H9 (cell line): ENCODE results near the gene ACADSB. TPM values are rescaled to one million over a fixed set of nuclear protein-coding genes. Genes with fewer than 3 reads are reported as not detected.

Experiments
- DNase-seq: peaks from one replicate; pipeline ENCODE4 v3.0.0-alpha.2; 2017
- H2AFZ ChIP-seq: one replicate; pipeline ENCODE4 v1.6.1; 2013; ENCODE audit warnings: mild to moderate bottlenecking, low read length, control low read depth, moderate library complexity
- H2AK5ac ChIP-seq: 2 replicates; pipeline ENCODE4 v1.6.1; 2013; ENCODE audit warnings: low read length, control low read depth, mixed read lengths; ENCODE audit not compliant: insufficient read length
- H2BK120ac ChIP-seq: one replicate; pipeline ENCODE4 v1.6.1; 2013; ENCODE audit warnings: low read depth, mild to moderate bottlenecking, low read length, control low read depth, inconsistent platforms; ENCODE audit not compliant: poor library complexity, severe bottlenecking
- H2BK12ac ChIP-seq: 2 replicates; pipeline ENCODE4 v1.6.1; 2013; ENCODE audit warnings: low read length, control low read depth, mixed read lengths, low read depth; ENCODE audit not compliant: insufficient read length
- H2BK15ac ChIP-seq: 2 replicates; pipeline ENCODE4 v1.6.1; 2013; ENCODE audit warnings: low read depth, low read length, control low read depth
- H2BK20ac ChIP-seq: one replicate; pipeline ENCODE4 v1.6.1; 2013; ENCODE audit warnings: low read depth, mild to moderate bottlenecking, low read length, control low read depth, inconsistent platforms; ENCODE audit not compliant: poor library complexity, severe bottlenecking
- H2BK5ac ChIP-seq: 2 replicates; pipeline ENCODE4 v1.6.1; 2013; ENCODE audit warnings: low read length, control low read depth, mixed read lengths; ENCODE audit not compliant: insufficient read length
- H3K14ac ChIP-seq: 2 replicates; pipeline ENCODE4 v1.6.1; 2013; ENCODE audit warnings: low read length, control low read depth; ENCODE audit not compliant: insufficient read depth
- H3K18ac ChIP-seq: 2 replicates; pipeline ENCODE4 v1.6.1; 2013; ENCODE audit warnings: low read depth, mild to moderate bottlenecking, mixed read lengths, low read length, control low read depth; ENCODE audit not compliant: insufficient read length
- H3K23ac ChIP-seq: 2 replicates; pipeline ENCODE4 v1.6.1; 2013; ENCODE audit warnings: low read length, control low read depth, mixed read lengths, low read depth; ENCODE audit not compliant: insufficient read length
- H3K23me2 ChIP-seq: 2 replicates; pipeline ENCODE4 v1.6.1; 2013; ENCODE audit warnings: low read depth, mild to moderate bottlenecking, mixed read lengths, low read length, control low read depth; ENCODE audit not compliant: insufficient read length, poor library complexity, severe bottlenecking
- H3K27ac ChIP-seq: 2 replicates; pipeline ENCODE4 v1.5.1; 2013; ENCODE audit warnings: low read length, control low read depth, mixed read lengths, low read depth; ENCODE audit not compliant: insufficient read length
- H3K27me3 ChIP-seq: 2 replicates; pipeline ENCODE4 v1.6.1; 2013; ENCODE audit warnings: low read length, control low read depth, inconsistent platforms; ENCODE audit not compliant: insufficient read depth
- H3K4ac ChIP-seq: 2 replicates; pipeline ENCODE4 v1.6.1; 2013; ENCODE audit warnings: low read depth, mild to moderate bottlenecking, control low read depth, inconsistent platforms, low read length, moderate library complexity
- H3K4me1 ChIP-seq: 2 replicates; pipeline ENCODE4 v1.6.1; 2013; ENCODE audit warnings: low read length, control low read depth, inconsistent platforms; ENCODE audit not compliant: insufficient read depth
- H3K4me2 ChIP-seq: 2 replicates; pipeline ENCODE4 v1.6.1; 2013; ENCODE audit warnings: low read length, control low read depth, mixed read lengths; ENCODE audit not compliant: insufficient read length, insufficient read depth
- H3K56ac ChIP-seq: 2 replicates; pipeline ENCODE4 v1.6.1; 2013; ENCODE audit warnings: low read depth, mild to moderate bottlenecking, mixed read lengths, low read length, control low read depth; ENCODE audit not compliant: insufficient read length
- H3K79me1 ChIP-seq: 2 replicates; pipeline ENCODE4 v1.6.1; 2013; ENCODE audit warnings: low read depth, mild to moderate bottlenecking, moderate library complexity, low read length, control low read depth, inconsistent platforms; ENCODE audit not compliant: insufficient read depth, poor library complexity, severe bottlenecking
- H3K79me2 ChIP-seq: 2 replicates; pipeline ENCODE4 v1.6.1; 2013; ENCODE audit warnings: low read length, control low read depth, inconsistent platforms; ENCODE audit not compliant: insufficient read depth
- H3K9ac ChIP-seq: 2 replicates; pipeline ENCODE4 v1.6.1; 2013; ENCODE audit warnings: low read length, control low read depth, mixed read lengths; ENCODE audit not compliant: insufficient read length; ENCODE audit errors: extremely low read depth
- H3K9me3 ChIP-seq: one replicate; pipeline ENCODE4 v1.6.1; 2013; ENCODE audit warnings: low read depth, low read length, inconsistent platforms; ENCODE audit not compliant: control insufficient read depth
- H3T11ph ChIP-seq: one replicate; pipeline ENCODE4 v1.6.1; 2013; ENCODE audit warnings: mild to moderate bottlenecking, low read length, control low read depth, inconsistent platforms
- H4K20me1 ChIP-seq: one replicate; pipeline ENCODE4 v1.6.1; 2013; ENCODE audit not compliant: control insufficient read depth, insufficient read length, insufficient read depth
- H4K5ac ChIP-seq: 2 replicates; pipeline ENCODE4 v1.6.1; 2013; ENCODE audit warnings: low read depth, mild to moderate bottlenecking, mixed read lengths, low read length, control low read depth; ENCODE audit not compliant: insufficient read length
- H4K8ac ChIP-seq: replicated peaks from 2 replicates; pipeline ENCODE4 v1.6.1; 2013; ENCODE audit warnings: low read length, control low read depth, mixed read lengths, low read depth; ENCODE audit not compliant: insufficient read length
- H4K91ac ChIP-seq: 2 replicates; pipeline ENCODE4 v1.6.1; 2013; ENCODE audit warnings: low read depth, mild to moderate bottlenecking, moderate library complexity, mixed read lengths, low read length, control low read depth; ENCODE audit not compliant: insufficient read length
- H3K27ac Mint-ChIP-seq, 3 experiments: 2 replicates in 2 of 3; 3 replicates in 1 of 3; pipeline ENCODE4 v1.8.0; 2020 to 2021; ENCODE audit warnings: mixed read lengths in 3 of 3, mild to moderate bottlenecking in 1 of 3, moderate library complexity in 1 of 3
- H3K27me3 Mint-ChIP-seq: 2 replicates; pipeline ENCODE4 v1.8.0; 2021; ENCODE audit warnings: low read depth, mild to moderate bottlenecking, moderate library complexity, mixed read lengths
- H3K36me3 Mint-ChIP-seq, 3 experiments: 2 replicates in 2 of 3; 3 replicates in 1 of 3; pipeline ENCODE4 v1.8.0; 2020 to 2021; ENCODE audit warnings: low read depth in 3 of 3, mixed read lengths in 3 of 3; ENCODE audit not compliant: insufficient read depth in 1 of 3
- H3K4me1 Mint-ChIP-seq, 2 experiments: 2 replicates each; pipeline ENCODE4 v1.8.0; 2020; ENCODE audit warnings: mixed read lengths in 2 of 2
- H3K4me3 Mint-ChIP-seq, 2 experiments: 2 replicates in 1 of 2; 3 replicates in 1 of 2; pipeline ENCODE4 v1.8.0; 2020 to 2021; ENCODE audit warnings: mild to moderate bottlenecking in 2 of 2, mixed read lengths in 2 of 2, moderate library complexity in 1 of 2
- H3K9me3 Mint-ChIP-seq, 2 experiments: 2 replicates in 1 of 2; 3 replicates in 1 of 2; pipeline ENCODE4 v1.8.0; 2020; ENCODE audit warnings: mild to moderate bottlenecking in 2 of 2, mixed read lengths in 2 of 2, moderate library complexity in 1 of 2
- WGBS: extraction: QIAGEN DNeasy Blood & Tissue Kit; methylation state at CpG from one replicate; pipeline ENCODE4 v1.1.7; 2013; ENCODE audit warnings: missing lambda C conversion rate, low lambda C conversion rate, mixed read lengths; ENCODE audit not compliant: insufficient read length; ENCODE audit errors: extremely low coverage; 5-methylcytosine and 5-hydroxymethylcytosine counted together
- total RNA-seq: library from RNA; stranded (reverse); gene quantifications from 2 replicates; pipeline ENCODE4 v1.2.1, GENCODE V29; 2021
- TF ChIP-seq, protein P1 (sequence below): fragments of 200-600 bp; sonication (generic); conservative IDR thresholded peaks from 3 replicates; pipeline ENCODE4 v1.8.0; 2021; ENCODE audit warnings: antibody characterized with exemption, mild to moderate bottlenecking

ACADSB gene
- total RNA-seq, 1 experiment from 2014 or later: 35.1 TPM

DNA sequence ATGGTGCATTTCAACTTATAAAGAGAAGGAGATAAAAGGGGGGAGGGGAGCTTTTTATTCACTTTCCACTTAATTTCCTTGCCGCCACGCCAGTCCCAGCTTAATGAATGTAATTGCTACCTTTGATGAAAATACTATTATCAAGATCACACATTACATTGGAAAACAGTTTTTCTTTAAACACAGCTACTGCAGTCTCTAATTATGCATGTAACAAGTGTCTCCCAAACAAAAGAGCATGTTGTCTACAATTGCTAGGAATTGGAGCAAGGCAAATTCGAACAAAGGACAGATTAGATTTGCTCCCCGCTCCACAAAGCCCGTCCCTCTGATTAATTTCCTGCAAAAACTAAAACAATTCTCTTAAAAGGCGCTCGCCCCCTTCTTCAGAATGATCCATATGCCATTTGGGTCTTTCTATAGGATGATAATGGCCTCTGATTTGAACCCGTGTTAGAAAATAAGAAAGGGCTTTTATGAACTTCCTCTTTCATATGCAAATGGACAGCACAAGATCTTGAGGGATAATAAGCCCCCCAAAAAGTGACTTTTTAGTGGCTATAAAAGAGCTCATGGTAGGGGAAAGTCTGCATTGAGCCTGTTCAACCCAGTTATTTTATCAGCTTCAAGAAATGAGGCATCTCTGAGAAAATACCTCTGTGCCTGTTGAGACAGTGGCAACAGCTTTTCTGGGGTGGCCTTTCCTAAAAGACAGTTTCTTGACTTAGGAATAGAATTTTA, 60.6 kb downstream of the ACADSB start:
- Histone ChIP-seq H4K20me1 (no peaks in the 10 kb centered on the region), H3T11ph (no peak overlapping the region), H4K91ac (no peak overlapping the region), H2AFZ (no peak overlapping the region), H2BK20ac (no peak overlapping the region), H3K9ac (no peak overlapping the region), H4K8ac (no peak overlapping the region), H3K27me3 (no peaks in the 10 kb centered on the region), H3K23ac (no peak overlapping the region), H2BK120ac (no peak overlapping the region), H4K5ac (no peak overlapping the region), H2AK5ac (no peak overlapping the region), H2BK5ac (no peak overlapping the region), H3K23me2 (no peaks in the 10 kb centered on the region), H3K79me2 (no peaks in the 10 kb centered on the region), H3K14ac (no peak overlapping the region), H3K18ac (no peak overlapping the region), H3K4me2 (no peak overlapping the region), H3K4me1 (0 out of 2 replicates have a peak, but pooled peaks cover 3% of the 10 kb centered on the region), H3K56ac (no peak overlapping the region), H2BK15ac (no peak overlapping the region), H3K27ac (no peak overlapping the region), H2BK12ac (no peak overlapping the region), H3K79me1 (no peaks in the 10 kb centered on the region), H3K9me3 (no peaks in the 10 kb centered on the region), H3K4ac (no peak overlapping the region)
- H3K27me3 Mint-ChIP-seq: peaks cover 6% of the 10 kb centered on the region
- peaks cover 10 to 11% of the 10 kb centered on the region in 2 experiments for H3K4me1 Mint-ChIP-seq
- no CpG with 5 or more reads among the region's 8 CpGs for WGBS
- H3K4me3 Mint-ChIP-seq: no peak overlapping the region
- H3K27ac Mint-ChIP-seq: no peak overlapping the region
- TF ChIP-seq, protein P1, sequence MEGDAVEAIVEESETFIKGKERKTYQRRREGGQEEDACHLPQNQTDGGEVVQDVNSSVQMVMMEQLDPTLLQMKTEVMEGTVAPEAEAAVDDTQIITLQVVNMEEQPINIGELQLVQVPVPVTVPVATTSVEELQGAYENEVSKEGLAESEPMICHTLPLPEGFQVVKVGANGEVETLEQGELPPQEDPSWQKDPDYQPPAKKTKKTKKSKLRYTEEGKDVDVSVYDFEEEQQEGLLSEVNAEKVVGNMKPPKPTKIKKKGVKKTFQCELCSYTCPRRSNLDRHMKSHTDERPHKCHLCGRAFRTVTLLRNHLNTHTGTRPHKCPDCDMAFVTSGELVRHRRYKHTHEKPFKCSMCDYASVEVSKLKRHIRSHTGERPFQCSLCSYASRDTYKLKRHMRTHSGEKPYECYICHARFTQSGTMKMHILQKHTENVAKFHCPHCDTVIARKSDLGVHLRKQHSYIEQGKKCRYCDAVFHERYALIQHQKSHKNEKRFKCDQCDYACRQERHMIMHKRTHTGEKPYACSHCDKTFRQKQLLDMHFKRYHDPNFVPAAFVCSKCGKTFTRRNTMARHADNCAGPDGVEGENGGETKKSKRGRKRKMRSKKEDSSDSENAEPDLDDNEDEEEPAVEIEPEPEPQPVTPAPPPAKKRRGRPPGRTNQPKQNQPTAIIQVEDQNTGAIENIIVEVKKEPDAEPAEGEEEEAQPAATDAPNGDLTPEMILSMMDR: no peak
- no peaks in the 10 kb centered on the region for H3K36me3 Mint-ChIP-seq
- peaks cover 3 to 6% of the 10 kb centered on the region in 2 experiments; a peak in 3 of 5 replicates for H3K9me3 Mint-ChIP-seq
- DNase-seq: no peak
